GM18507 (cell line): ENCODE data around the gene CTSS.
"Not testable (repeated sequence)": the region's sequence is repeated elsewhere in the genome, so short reads cannot be mapped to it uniquely, and the experiment has no call there.

Experiments used
- DNase-seq: peaks from one replicate; pipeline ENCODE4 v3.0.0; 2011; ENCODE audit warnings: low read depth; ENCODE audit not compliant: insufficient read length; ENCODE audit errors: extremely low spot score
- FAIRE-seq: peaks from 2 replicates; lab custom pipeline; 2011; peaks lifted over from hg19 to GRCh38; lab: Jason Lieb, UNC

CTSS gene

GRCh38 chr1:150709031-150709430, 56.5 kb downstream of the CTSS start:
- not testable (repeated sequence) for FAIRE-seq

GRCh38 chr1:150708595-150708994, 57.0 kb downstream of the CTSS start:
- DNase-seq (no peak), FAIRE-seq (peak; percentile 69)

More at GRCh38 chr1:150709031-150709430, 56.5 kb downstream of the CTSS start:
- DNase-seq = not testable (repeated sequence)

- FAIRE-seq (no peak), DNase-seq (no peak)
Observed at GRCh38 chr1:150706091-150706490, 59.5 kb downstream of the CTSS start.

- DNase-seq (no peak), FAIRE-seq (no peak)
Observed at GRCh38 chr1:150703427-150703826, 62.2 kb downstream of the CTSS start.

- FAIRE-seq (peak; percentile 99), DNase-seq (peak; percentile 67)
Observed at GRCh38 chr1:150696995-150697927, 68.3 kb downstream of the CTSS start, which contains the start of gene GOLPH3L. Gene GOLPH3L, minus strand, starts transcription at chr1:150697154. Its CDS starts 2,316 bp downstream, at chr1:150694838.

GRCh38 chr1:150696590-150696989, 69.0 kb downstream of the CTSS start:
- no peak for DNase-seq
- no peak for FAIRE-seq

GRCh38 chr1:150696162-150696561, 69.4 kb downstream of the CTSS start:
- FAIRE-seq = no peak
- DNase-seq = no peak

GRCh38 chr1:150695561-150695960, 70.0 kb downstream of the CTSS start:
- FAIRE-seq (peak; percentile 15), DNase-seq (no peak)

- no peak for DNase-seq
- FAIRE-seq = no peak
Observed at GRCh38 chr1:150692720-150693119, 72.9 kb downstream of the CTSS start.

GRCh38 chr1:150688763-150689162, 76.8 kb downstream of the CTSS start:
- no peak for FAIRE-seq
- DNase-seq = no peak

GRCh38 chr1:150686275-150686674, 79.3 kb downstream of the CTSS start:
- no peak for FAIRE-seq
- no peak for DNase-seq

- FAIRE-seq = peak; percentile 93
- DNase-seq = no peak
Observed at GRCh38 chr1:150683914-150684313, 81.7 kb downstream of the CTSS start.
